ENCODE measurements around the gene ZHX3.

The ZHX3 gene

GRCh38 chr20:41308290-41308711, 9.2 kb downstream of the ZHX3 start:
- peak in 2 of 3 donors; percentile 22 to 44 for DNase-seq
- no peak overlapping the region for H3K27ac ChIP-seq (ENCODE audit: insufficient read depth in 1 of 2, low read depth in 1 of 2, low read length in 2 of 2, poor library complexity in 1 of 2, severe bottlenecking in 2 of 2)
- H3K9me3 ChIP-seq (ENCODE audit: control extremely low read depth in 1 of 5, control insufficient read depth in 4 of 5, insufficient read depth in 2 of 5, low read depth in 1 of 5, low read length in 4 of 5), result no peaks in the 10 kb centered on the region
- no peaks in the 10 kb centered on the region for H3K27me3 ChIP-seq (replicated peaks in 2 of 5; ENCODE audit: control insufficient read depth in 4 of 5, insufficient read depth in 5 of 5, low read length in 4 of 5)
- WGBS (ENCODE audit: insufficient coverage), result no CpG with 5 or more reads among the region's 1 CpG
- H3K4me3 ChIP-seq (ENCODE audit: control insufficient read depth in 1 of 7, extremely low read depth in 1 of 7, insufficient read depth in 4 of 7, low read depth in 2 of 7, low read length in 6 of 7), result peak overlapping the region in 1 of 7 experiments; percentile 27
- CTCF ChIA-PET, result no interaction called here
- POLR2A ChIA-PET, result no interaction called here
- H3K4me1 ChIP-seq (ENCODE audit: control extremely low read depth in 1 of 4, control insufficient read depth in 4 of 4, insufficient read depth in 4 of 4, low read length in 3 of 4), result peaks cover 8 to 31% (median 27%) of the 10 kb centered on the region in 4 experiments
- peaks cover 0 to 3% (median 0%) of the 10 kb centered on the region in 4 experiments for H3K36me3 ChIP-seq (ENCODE audit: control insufficient read depth in 4 of 4, insufficient read depth in 4 of 4, low read length in 3 of 4)

GRCh38 chr20:41307021-41307420, 10.5 kb downstream of the ZHX3 start:
- H3K4me1 ChIP-seq (ENCODE audit: control extremely low read depth in 1 of 4, control insufficient read depth in 4 of 4, insufficient read depth in 4 of 4, low read length in 3 of 4), result peaks cover 8 to 31% (median 27%) of the 10 kb centered on the region in 4 experiments
- no peak for DNase-seq
- no peaks in the 10 kb centered on the region for H3K27me3 ChIP-seq (replicated peaks in 2 of 5; ENCODE audit: control insufficient read depth in 4 of 5, insufficient read depth in 5 of 5, low read length in 4 of 5)
- H3K9me3 ChIP-seq (ENCODE audit: control extremely low read depth in 1 of 5, control insufficient read depth in 4 of 5, insufficient read depth in 2 of 5, low read depth in 1 of 5, low read length in 4 of 5), result no peaks in the 10 kb centered on the region
- ChIA-PET CTCF (interaction anchor here (0.9 kb wide), 1 partner anchor 172 kb away, joined by 3 read pairs; no protein-coding TSS in a partner anchor), POLR2A (interaction anchor here (0.5 kb wide), 1 partner anchor 236 kb away, joined by 3 read pairs; no protein-coding TSS in a partner anchor)
- peaks cover 0 to 2% (median 0%) of the 10 kb centered on the region in 4 experiments for H3K36me3 ChIP-seq (ENCODE audit: control insufficient read depth in 4 of 4, insufficient read depth in 4 of 4, low read length in 3 of 4)
- no peak overlapping the region for H3K4me3 ChIP-seq (ENCODE audit: control insufficient read depth in 1 of 7, extremely low read depth in 1 of 7, insufficient read depth in 4 of 7, low read depth in 2 of 7, low read length in 6 of 7)
- WGBS (ENCODE audit: insufficient coverage), result 100% methylated on average over 1 of the region's 1 CpG
- no peak overlapping the region for H3K27ac ChIP-seq (ENCODE audit: insufficient read depth in 1 of 2, low read depth in 1 of 2, low read length in 2 of 2, poor library complexity in 1 of 2, severe bottlenecking in 2 of 2)

GRCh38 chr20:41306061-41306727, 11.3 kb downstream of the ZHX3 start:
- no peak overlapping the region for H3K27ac ChIP-seq (ENCODE audit: insufficient read depth in 1 of 2, low read depth in 1 of 2, low read length in 2 of 2, poor library complexity in 1 of 2, severe bottlenecking in 2 of 2)
- ChIA-PET CTCF (interaction anchor here (0.8 kb wide), 1 partner anchor 133 kb away, joined by 3 read pairs; no protein-coding TSS in a partner anchor), POLR2A (no interaction called here)

GRCh38 chr20:41304424-41305079, 13.0 kb downstream of the ZHX3 start:
- ChIA-PET CTCF (interaction anchor here (1.5 kb wide), 1 partner anchor 12 kb away, joined by 4 read pairs; no protein-coding TSS in a partner anchor), POLR2A (interaction anchor here (1.0 kb wide), 1 partner anchor 19 kb away, joined by 3 read pairs; no protein-coding TSS in a partner anchor)
- no peaks in the 10 kb centered on the region for H3K27me3 ChIP-seq (replicated peaks in 2 of 5; ENCODE audit: control insufficient read depth in 4 of 5, insufficient read depth in 5 of 5, low read length in 4 of 5)
- H3K9me3 ChIP-seq (ENCODE audit: control extremely low read depth in 1 of 5, control insufficient read depth in 4 of 5, insufficient read depth in 2 of 5, low read depth in 1 of 5, low read length in 4 of 5), result no peaks in the 10 kb centered on the region
- H3K27ac ChIP-seq (ENCODE audit: insufficient read depth in 1 of 2, low read depth in 1 of 2, low read length in 2 of 2, poor library complexity in 1 of 2, severe bottlenecking in 2 of 2), result no peak overlapping the region
- H3K4me3 ChIP-seq (ENCODE audit: control insufficient read depth in 1 of 7, extremely low read depth in 1 of 7, insufficient read depth in 4 of 7, low read depth in 2 of 7, low read length in 6 of 7), result peak overlapping the region in 1 of 7 experiments; percentile 31
- peaks cover 8 to 28% (median 22%) of the 10 kb centered on the region in 4 experiments for H3K4me1 ChIP-seq (ENCODE audit: control extremely low read depth in 1 of 4, control insufficient read depth in 4 of 4, insufficient read depth in 4 of 4, low read length in 3 of 4)
- 100% methylated on average over 1 of the region's 3 CpGs for WGBS (ENCODE audit: insufficient coverage)
- DNase-seq, result no peak
- no peaks in the 10 kb centered on the region for H3K36me3 ChIP-seq (ENCODE audit: control insufficient read depth in 4 of 4, insufficient read depth in 4 of 4, low read length in 3 of 4)

More at GRCh38 chr20:41306061-41306727, 11.3 kb downstream of the ZHX3 start:
- WGBS (ENCODE audit: insufficient coverage), result 100% methylated on average over 3 of the region's 5 CpGs
- Histone ChIP-seq H3K4me1 (ENCODE audit: control extremely low read depth in 1 of 4, control insufficient read depth in 4 of 4, insufficient read depth in 4 of 4, low read length in 3 of 4) (peaks cover 8 to 31% (median 27%) of the 10 kb centered on the region in 4 experiments), H3K36me3 (ENCODE audit: control insufficient read depth in 4 of 4, insufficient read depth in 4 of 4, low read length in 3 of 4) (no peaks in the 10 kb centered on the region), H3K27me3 (replicated peaks in 2 of 5; ENCODE audit: control insufficient read depth in 4 of 5, insufficient read depth in 5 of 5, low read length in 4 of 5) (no peaks in the 10 kb centered on the region), H3K4me3 (ENCODE audit: control insufficient read depth in 1 of 7, extremely low read depth in 1 of 7, insufficient read depth in 4 of 7, low read depth in 2 of 7, low read length in 6 of 7) (no peak overlapping the region), H3K9me3 (ENCODE audit: control extremely low read depth in 1 of 5, control insufficient read depth in 4 of 5, insufficient read depth in 2 of 5, low read depth in 1 of 5, low read length in 4 of 5) (no peaks in the 10 kb centered on the region)
- no peak for DNase-seq

GRCh38 chr20:41304002-41304401, 13.5 kb downstream of the ZHX3 start:
- H3K27ac ChIP-seq (ENCODE audit: insufficient read depth in 1 of 2, low read depth in 1 of 2, low read length in 2 of 2, poor library complexity in 1 of 2, severe bottlenecking in 2 of 2), result no peak overlapping the region
- WGBS (ENCODE audit: insufficient coverage), result no CpG with 5 or more reads among the region's 1 CpG
- no peaks in the 10 kb centered on the region for H3K36me3 ChIP-seq (ENCODE audit: control insufficient read depth in 4 of 4, insufficient read depth in 4 of 4, low read length in 3 of 4)
- peak overlapping the region in 1 of 7 experiments; percentile 31 for H3K4me3 ChIP-seq (ENCODE audit: control insufficient read depth in 1 of 7, extremely low read depth in 1 of 7, insufficient read depth in 4 of 7, low read depth in 2 of 7, low read length in 6 of 7)
- peaks cover 8 to 22% (median 16%) of the 10 kb centered on the region in 4 experiments for H3K4me1 ChIP-seq (ENCODE audit: control extremely low read depth in 1 of 4, control insufficient read depth in 4 of 4, insufficient read depth in 4 of 4, low read length in 3 of 4)
- H3K27me3 ChIP-seq (replicated peaks in 2 of 5; ENCODE audit: control insufficient read depth in 4 of 5, insufficient read depth in 5 of 5, low read length in 4 of 5), result no peaks in the 10 kb centered on the region
- ChIA-PET CTCF (interaction anchor here (1.5 kb wide), 1 partner anchor 12 kb away, joined by 4 read pairs; no protein-coding TSS in a partner anchor), POLR2A (interaction anchor here (1.0 kb wide), 1 partner anchor 20 kb away, joined by 3 read pairs; no protein-coding TSS in a partner anchor)
- no peaks in the 10 kb centered on the region for H3K9me3 ChIP-seq (ENCODE audit: control extremely low read depth in 1 of 5, control insufficient read depth in 4 of 5, insufficient read depth in 2 of 5, low read depth in 1 of 5, low read length in 4 of 5)
- peak in 2 of 3 donors; percentile 28 to 40 for DNase-seq

- Histone ChIP-seq H3K9me3 (ENCODE audit: control extremely low read depth in 1 of 5, control insufficient read depth in 4 of 5, insufficient read depth in 2 of 5, low read depth in 1 of 5, low read length in 4 of 5) (no peaks in the 10 kb centered on the region), H3K36me3 (ENCODE audit: control insufficient read depth in 4 of 4, insufficient read depth in 4 of 4, low read length in 3 of 4) (no peaks in the 10 kb centered on the region), H3K27ac (ENCODE audit: insufficient read depth in 1 of 2, low read depth in 1 of 2, low read length in 2 of 2, poor library complexity in 1 of 2, severe bottlenecking in 2 of 2) (no peak overlapping the region), H3K4me1 (ENCODE audit: control extremely low read depth in 1 of 4, control insufficient read depth in 4 of 4, insufficient read depth in 4 of 4, low read length in 3 of 4) (peaks cover 3 to 11% (median 5%) of the 10 kb centered on the region in 4 experiments), H3K27me3 (replicated peaks in 2 of 5; ENCODE audit: control insufficient read depth in 4 of 5, insufficient read depth in 5 of 5, low read length in 4 of 5) (no peaks in the 10 kb centered on the region), H3K4me3 (ENCODE audit: control insufficient read depth in 1 of 7, extremely low read depth in 1 of 7, insufficient read depth in 4 of 7, low read depth in 2 of 7, low read length in 6 of 7) (no peak overlapping the region)
- DNase-seq, result no peak
- CTCF ChIA-PET, result no interaction called here
- WGBS (ENCODE audit: insufficient coverage), result 97% methylated on average over 4 of the region's 4 CpGs
- POLR2A ChIA-PET, result no interaction called here
These were observed 16.6 kb downstream of the ZHX3 start for GRCh38 chr20:41300886-41301285.

- DNase-seq, result no peak
- H3K9me3 ChIP-seq (ENCODE audit: control extremely low read depth in 1 of 5, control insufficient read depth in 4 of 5, insufficient read depth in 2 of 5, low read depth in 1 of 5, low read length in 4 of 5), result no peaks in the 10 kb centered on the region
- H3K4me1 ChIP-seq (ENCODE audit: control extremely low read depth in 1 of 4, control insufficient read depth in 4 of 4, insufficient read depth in 4 of 4, low read length in 3 of 4), result peaks cover 3 to 11% (median 5%) of the 10 kb centered on the region in 4 experiments
- CTCF ChIA-PET, result no interaction called here
- no peaks in the 10 kb centered on the region for H3K27me3 ChIP-seq (replicated peaks in 2 of 5; ENCODE audit: control insufficient read depth in 4 of 5, insufficient read depth in 5 of 5, low read length in 4 of 5)
- H3K4me3 ChIP-seq (ENCODE audit: control insufficient read depth in 1 of 7, extremely low read depth in 1 of 7, insufficient read depth in 4 of 7, low read depth in 2 of 7, low read length in 6 of 7), result no peak overlapping the region
- POLR2A ChIA-PET, result no interaction called here
- H3K27ac ChIP-seq (ENCODE audit: insufficient read depth in 1 of 2, low read depth in 1 of 2, low read length in 2 of 2, poor library complexity in 1 of 2, severe bottlenecking in 2 of 2), result no peak overlapping the region
- WGBS (ENCODE audit: insufficient coverage), result 87% methylated on average over 3 of the region's 3 CpGs
- no peaks in the 10 kb centered on the region for H3K36me3 ChIP-seq (ENCODE audit: control insufficient read depth in 4 of 4, insufficient read depth in 4 of 4, low read length in 3 of 4)
These were observed 17.1 kb downstream of the ZHX3 start for GRCh38 chr20:41300383-41300782.
